ENCODE results near the gene CAMTA1.

GRCh38 chr1:7490576-7490975 lies 705.3 kb downstream of the CAMTA1 start:
- TF ChIP-seq ZBTB8A (IDR thresholded peaks at IDR 0.05; ENCODE audit: partially characterized antibody) (no peak), GATA2 (CRISPR knock-in tag; IDR thresholded peaks at IDR 0.05) (no peak), ZNF217 (CRISPR knock-in tag; IDR thresholded peaks at IDR 0.05) (no peak), CREM (IDR thresholded peaks at IDR 0.05; ENCODE audit: low read depth) (no peak), BMI1 (IDR thresholded peaks at IDR 0.05; ENCODE audit: low read length) (no peak), ZBTB7A (IDR thresholded peaks at IDR 0.05; ENCODE audit: borderline replicate concordance, control insufficient read depth, low read depth, low read length) (no peak), ZFX (CRISPR knock-in tag; IDR thresholded peaks at IDR 0.05) (no peak), CTCF (IDR thresholded peaks at IDR 0.05 in 2 of 3, conservative IDR thresholded peaks at IDR 0.05 in 1 of 3; ENCODE audit: insufficient read depth in 2 of 3, low read depth in 1 of 3, low read length in 3 of 3) (no peak), PBX2 (CRISPR knock-in tag; IDR thresholded peaks at IDR 0.05; ENCODE audit: low read depth) (no peak), PBX2 (tag; conservative IDR thresholded peaks at IDR 0.05; ENCODE audit: low read depth) (no peak), CEBPZ (IDR thresholded peaks at IDR 0.05; ENCODE audit: borderline replicate concordance, low read depth, low read length) (no peak), ZNF77 (CRISPR knock-in tag; IDR thresholded peaks at IDR 0.05) (no peak), SP2 (IDR thresholded peaks at IDR 0.05; ENCODE audit: extremely low read depth, low read depth, low read length, poor library complexity, severe bottlenecking) (no peak), EZH2 (IDR thresholded peaks at IDR 0.05; ENCODE audit: borderline replicate concordance, low read depth, low read length) (no peak)
